Measurements from ENCODE around the gene HSD11B2.

The HSD11B2 gene

GRCh38 chr16:67477960-67478554, 47.1 kb downstream of the HSD11B2 start:
- no peak for TF ChIP-seq CTCF (conservative IDR thresholded peaks at IDR 0.05; ENCODE audit: low read depth, low read length)
- H3K4me3 ChIP-seq (ENCODE audit: low read depth, low read length): no peak overlapping the region
- DNase-seq (ENCODE audit: low read depth): no peak

GRCh38 chr16:67480833-67481560, 50.1 kb downstream of the HSD11B2 start, which contains the start of gene ATP6V0D1:
Gene ATP6V0D1, minus strand, starts transcription at chr16:67481157. Its CDS starts 71 bp downstream, at chr16:67481086.
- peak; percentile 80 for TF ChIP-seq CTCF (conservative IDR thresholded peaks at IDR 0.05; ENCODE audit: low read depth, low read length)

GRCh38 chr16:67481561-67482232, 50.8 kb downstream of the HSD11B2 start:
- H3K4me3 ChIP-seq (ENCODE audit: low read depth, low read length): peak overlapping the region; percentile 71
- DNase-seq (ENCODE audit: low read depth): no peak
- TF ChIP-seq CTCF (conservative IDR thresholded peaks at IDR 0.05; ENCODE audit: low read depth, low read length): no peak

More at GRCh38 chr16:67480833-67481560, 50.1 kb downstream of the HSD11B2 start, which contains the start of gene ATP6V0D1:
- peak; percentile 99 for DNase-seq (ENCODE audit: low read depth)
- H3K4me3 ChIP-seq (ENCODE audit: low read depth, low read length): peak within 1 kb of the TSS; percentile 100

- no peak for TF ChIP-seq CTCF (conservative IDR thresholded peaks at IDR 0.05; ENCODE audit: low read depth, low read length)
- H3K4me3 ChIP-seq (ENCODE audit: low read depth, low read length): peak overlapping the region; percentile 71
- no peak for DNase-seq (ENCODE audit: low read depth)
Observed at GRCh38 chr16:67482233-67482924, 51.5 kb downstream of the HSD11B2 start.

- DNase-seq (ENCODE audit: low read depth): no peak
- H3K4me3 ChIP-seq (ENCODE audit: low read depth, low read length): no peak within 1 kb of the TSS
- no peak for TF ChIP-seq CTCF (conservative IDR thresholded peaks at IDR 0.05; ENCODE audit: low read depth, low read length)
Observed at GRCh38 chr16:67483150-67483549, 52.2 kb downstream of the HSD11B2 start, which contains the start of gene AGRP. Gene AGRP, minus strand, starts transcription at chr16:67483547. Its CDS starts 149 bp downstream, at chr16:67483398.

GRCh38 chr16:67483731-67484525, 53.0 kb downstream of the HSD11B2 start:
- no peak for DNase-seq (ENCODE audit: low read depth)
- no peak overlapping the region for H3K4me3 ChIP-seq (ENCODE audit: low read depth, low read length)
- TF ChIP-seq CTCF (conservative IDR thresholded peaks at IDR 0.05; ENCODE audit: low read depth, low read length): no peak

Data from choroid plexus epithelial cell (primary cell).